OCI-LY1 (cell line): ENCODE data around the gene TEDC2.
"Not testable (repeated sequence)": the region's sequence is repeated elsewhere in the genome, so short reads cannot be mapped to it uniquely, and the experiment has no call there.

ENCODE experiments used
- H2AFZ ChIP-seq: fragments of 200-600 bp; sonication (generic), shearing (Covaris generic); 2 replicates; pipeline ENCODE4 v1.6.0; 2014; ENCODE audit warnings: antibody characterized with exemption, mild to moderate bottlenecking, low read length
- H3F3A ChIP-seq: fragments of 200-600 bp; sonication (generic), shearing (Covaris generic); 2 replicates; pipeline ENCODE4 v1.6.0; 2014; ENCODE audit warnings: mild to moderate bottlenecking, antibody characterized with exemption, low read length, moderate library complexity; ENCODE audit not compliant: insufficient read depth
- H3K27ac ChIP-seq: fragments of 200-600 bp; sonication (generic); 2 replicates; pipeline ENCODE4 v1.5.1; 2014; ENCODE audit warnings: low read length, mixed run types, mild to moderate bottlenecking, low read depth; ENCODE audit not compliant: poor library complexity, severe bottlenecking
- H3K27me3 ChIP-seq: fragments of 200-600 bp; sonication (generic); 2 replicates; pipeline ENCODE4 v1.6.0; 2014; ENCODE audit warnings: antibody characterized with exemption, mild to moderate bottlenecking, low read length, moderate library complexity; ENCODE audit not compliant: insufficient read depth
- H3K36me3 ChIP-seq: fragments of 200-600 bp; sonication (generic); 2 replicates; pipeline ENCODE4 v1.6.1; 2014; ENCODE audit warnings: mild to moderate bottlenecking, antibody characterized with exemption, low read length, moderate library complexity, mixed read lengths; ENCODE audit not compliant: insufficient read depth
- H3K4me1 ChIP-seq: fragments of 200-600 bp; sonication (generic); 2 replicates; pipeline ENCODE4 v1.5.1; 2014; ENCODE audit warnings: mild to moderate bottlenecking, low read length, moderate library complexity; ENCODE audit not compliant: insufficient read depth, severe bottlenecking
- H3K4me2 ChIP-seq: fragments of 200-600 bp; sonication (generic), shearing (Covaris generic); 2 replicates; pipeline ENCODE4 v1.6.1; 2014; ENCODE audit warnings: low read length
- H3K4me3 ChIP-seq: fragments of 200-600 bp; sonication (generic); 2 replicates; pipeline ENCODE4 v1.5.1; 2014; ENCODE audit warnings: low read length, low read depth, mild to moderate bottlenecking, mixed read lengths; ENCODE audit not compliant: poor library complexity, severe bottlenecking
- H3K79me2 ChIP-seq: fragments of 200-600 bp; shearing (Covaris generic); 2 replicates; pipeline ENCODE4 v1.6.1; 2016; ENCODE audit warnings: mixed run types, low read length, mixed read lengths; ENCODE audit not compliant: insufficient read depth
- H3K9ac ChIP-seq: fragments of 200-600 bp; sonication (generic), shearing (Covaris generic); 2 replicates; pipeline ENCODE4 v1.6.1; 2014; ENCODE audit warnings: mild to moderate bottlenecking, low read length, mixed read lengths
- H3K9me2 ChIP-seq: fragments of 200-600 bp; sonication (generic), shearing (Covaris generic); 2 replicates; pipeline ENCODE4 v1.6.1; 2014; ENCODE audit warnings: low read depth, mild to moderate bottlenecking, low read length, mixed read lengths
- H3K9me3 ChIP-seq: fragments of 200-600 bp; shearing (Covaris generic); 2 replicates; pipeline ENCODE4 v1.6.1; 2014; ENCODE audit warnings: low read length, mixed read lengths
- H4K20me1 ChIP-seq: fragments of 200-600 bp; sonication (generic), shearing (Covaris generic); 2 replicates; pipeline ENCODE4 v1.6.0; 2016; ENCODE audit warnings: mild to moderate bottlenecking, low read length; ENCODE audit not compliant: insufficient read depth
- CTCF ChIP-seq: fragments of 200-600 bp; sonication (generic), shearing (Covaris generic); IDR thresholded peaks from 2 replicates; pipeline ENCODE4 v1.5.1; 2017; ENCODE audit warnings: mild to moderate bottlenecking, antibody characterized with exemption, low read length, moderate library complexity, mixed read lengths
- EZH2 ChIP-seq: fragments of 200-600 bp; sonication (generic), shearing (Covaris generic); IDR thresholded peaks from 2 replicates; pipeline ENCODE4 v1.8.0; 2017; ENCODE audit warnings: borderline replicate concordance, mixed run types, mild to moderate bottlenecking, antibody characterized with exemption, low read length, moderate library complexity, mixed read lengths

The TEDC2 gene

GRCh38 chr16:2476741-2477140 lies 16.8 kb downstream of the TEDC2 start:
- TF ChIP-seq EZH2 (no peak), CTCF (no peak)
- H3K4me3 ChIP-seq = no peak overlapping the region
- H3K9me2 ChIP-seq = no peaks in the 10 kb centered on the region
- H3K9me3 ChIP-seq = no peaks in the 10 kb centered on the region
- H3K4me2 ChIP-seq = no peak overlapping the region
- peaks cover 17% of the 10 kb centered on the region for H3K27me3 ChIP-seq
- no peaks in the 10 kb centered on the region for H3K36me3 ChIP-seq
- H3K79me2 ChIP-seq = no peaks in the 10 kb centered on the region
- no peaks in the 10 kb centered on the region for H4K20me1 ChIP-seq
- no peak overlapping the region for H3K9ac ChIP-seq
- H3K4me1 ChIP-seq = peaks cover 25% of the 10 kb centered on the region
- H3K27ac ChIP-seq = no peak overlapping the region
- H2AFZ ChIP-seq = no peak overlapping the region
- no peaks in the 10 kb centered on the region for H3F3A ChIP-seq

- Histone ChIP-seq H3K9me2 (no peaks in the 10 kb centered on the region), H3K4me3 (no peak overlapping the region), H3K27ac (no peak overlapping the region), H2AFZ (no peak overlapping the region), H3K9me3 (no peaks in the 10 kb centered on the region), H3K79me2 (no peaks in the 10 kb centered on the region), H3K9ac (no peak overlapping the region), H3K4me2 (no peak overlapping the region), H3K36me3 (no peaks in the 10 kb centered on the region), H4K20me1 (no peaks in the 10 kb centered on the region), H3K4me1 (peaks cover 21% of the 10 kb centered on the region), H3F3A (no peaks in the 10 kb centered on the region), H3K27me3 (peaks cover 12% of the 10 kb centered on the region; the same call in 1 of the 2 replicates)
- TF ChIP-seq EZH2 = no peak
- no peak for TF ChIP-seq CTCF
Observed at GRCh38 chr16:2477327-2477726, 17.4 kb downstream of the TEDC2 start.

- Histone ChIP-seq H3K79me2 (no peaks in the 10 kb centered on the region), H2AFZ (no peak overlapping the region), H3K9me3 (no peaks in the 10 kb centered on the region), H3K27ac (no peak overlapping the region), H3K4me3 (no peak overlapping the region), H4K20me1 (no peaks in the 10 kb centered on the region), H3K9ac (no peak overlapping the region), H3K27me3 (peaks cover 2% of the 10 kb centered on the region; the same call in 1 of the 2 replicates), H3K4me1 (peaks cover 18% of the 10 kb centered on the region), H3K36me3 (no peaks in the 10 kb centered on the region), H3K9me2 (no peaks in the 10 kb centered on the region), H3F3A (no peaks in the 10 kb centered on the region), H3K4me2 (no peak overlapping the region)
- TF ChIP-seq CTCF = no peak
- TF ChIP-seq EZH2 = no peak
Observed at GRCh38 chr16:2478279-2478678, 18.4 kb downstream of the TEDC2 start.

GRCh38 chr16:2479996-2480395 lies 20.1 kb downstream of the TEDC2 start:
- H3K79me2 ChIP-seq, H3K4me1 ChIP-seq, H4K20me1 ChIP-seq, H3K9me3 ChIP-seq, H3K4me3 ChIP-seq, H3K9me2 ChIP-seq, H3K27me3 ChIP-seq, H3K9ac ChIP-seq, H3F3A ChIP-seq, H2AFZ ChIP-seq, H3K4me2 ChIP-seq, H3K27ac ChIP-seq, H3K36me3 ChIP-seq: not testable (repeated sequence)
